Esophagus (tissue), 2 donors: ENCODE measurements around the gene CRTC1. TPM values are rescaled to one million over a fixed set of nuclear protein-coding genes. Genes with fewer than 3 reads are reported as not detected.

Experiments
- H3K27ac ChIP-seq, 2 donors: one replicate each; pipeline ENCODE4 v1.5.1; 2013; ENCODE audit warnings: low read depth in 2 of 2, mild to moderate bottlenecking in 2 of 2, inconsistent platforms in 1 of 2, low read length in 1 of 2, moderate library complexity in 1 of 2
- H3K27me3 ChIP-seq, 2 donors: one replicate each; pipeline ENCODE4 v1.6.1; 2013; ENCODE audit warnings: low read length in 2 of 2, control low read depth in 1 of 2, mild to moderate bottlenecking in 1 of 2; ENCODE audit not compliant: insufficient read depth in 2 of 2, control insufficient read depth in 1 of 2
- H3K36me3 ChIP-seq, 2 donors: one replicate each; pipeline ENCODE4 v1.6.1; 2013; ENCODE audit warnings: low read length in 1 of 2; ENCODE audit not compliant: control insufficient read depth in 2 of 2, insufficient read depth in 2 of 2
- H3K4me1 ChIP-seq, 2 donors: one replicate each; pipeline ENCODE4 v1.6.1; 2013; ENCODE audit warnings: low read length in 1 of 2; ENCODE audit not compliant: control insufficient read depth in 2 of 2, insufficient read depth in 2 of 2
- H3K4me3 ChIP-seq, 2 donors: one replicate each; pipeline ENCODE4 v1.5.1; 2013; ENCODE audit warnings: low read length in 2 of 2, mild to moderate bottlenecking in 2 of 2, low read depth in 1 of 2, moderate library complexity in 1 of 2
- H3K9me3 ChIP-seq, 2 donors: one replicate each; pipeline ENCODE4 v1.6.1; 2013; ENCODE audit warnings: mild to moderate bottlenecking in 2 of 2, low read depth in 1 of 2, low read length in 1 of 2, moderate library complexity in 1 of 2; ENCODE audit not compliant: control insufficient read depth in 2 of 2, insufficient read depth in 1 of 2
- WGBS, 2 donors: extraction: QIAGEN DNeasy Blood & Tissue Kit; methylation state at CpG; one replicate each; pipeline ENCODE4 v1.1.7; 2013; 5-methylcytosine and 5-hydroxymethylcytosine counted together
- polyA plus RNA-seq, 2 donors: library from polyadenylated mRNA; stranded (reverse); fragments of 200-250 nt; gene quantifications; one replicate each; pipeline ENCODE4 v1.2.3, GENCODE V29; 2013
- donor health status: healthy with polysubstance abuse.
- donor health status: Bipolar disorder and iron deficiency.

Gene CRTC1
- polyA plus RNA-seq, 2 donors, result 2.1 to 4.0 TPM

GRCh38 chr19:18741124-18742121, 57.9 kb downstream of the CRTC1 start:
- H3K27ac ChIP-seq, result no peak overlapping the region
- H3K9me3 ChIP-seq, result no peaks in the 10 kb centered on the region
- WGBS, 2 donors, result 48 to 58% methylated on average over 26 to 27 of the region's 27 CpGs
- no peak overlapping the region for H3K4me3 ChIP-seq
- no peaks in the 10 kb centered on the region for H3K27me3 ChIP-seq
- H3K4me1 ChIP-seq, result peaks cover 6 to 12% of the 10 kb centered on the region in 2 donors
- peaks cover 0 to 3% of the 10 kb centered on the region in 2 donors for H3K36me3 ChIP-seq

GRCh38 chr19:18742324-18742723, 58.8 kb downstream of the CRTC1 start:
- Histone ChIP-seq H3K27ac (no peak overlapping the region), H3K4me3 (no peak overlapping the region), H3K27me3 (no peaks in the 10 kb centered on the region), H3K9me3 (no peaks in the 10 kb centered on the region), H3K36me3 (peaks cover 0 to 5% of the 10 kb centered on the region in 2 donors), H3K4me1 (peaks cover 6 to 12% of the 10 kb centered on the region in 2 donors)
- WGBS, 2 donors, result 87 to 89% methylated on average over 14 of the region's 14 CpGs

- H3K9me3 ChIP-seq, result no peaks in the 10 kb centered on the region
- H3K36me3 ChIP-seq, result peaks cover 0 to 5% of the 10 kb centered on the region in 2 donors
- no peak overlapping the region for H3K4me3 ChIP-seq
- peaks cover 6 to 12% of the 10 kb centered on the region in 2 donors for H3K4me1 ChIP-seq
- 39 to 44% methylated on average over 38 of the region's 38 CpGs for WGBS, 2 donors
- no peaks in the 10 kb centered on the region for H3K27me3 ChIP-seq
- no peak overlapping the region for H3K27ac ChIP-seq
These were observed 59.6 kb downstream of the CRTC1 start for GRCh38 chr19:18742838-18743783.

GRCh38 chr19:18743784-18744418, 60.4 kb downstream of the CRTC1 start:
- peaks cover 6 to 12% of the 10 kb centered on the region in 2 donors for H3K4me1 ChIP-seq
- no peak overlapping the region for H3K4me3 ChIP-seq
- H3K9me3 ChIP-seq, result no peaks in the 10 kb centered on the region
- no peak overlapping the region for H3K27ac ChIP-seq
- peaks cover 0 to 5% of the 10 kb centered on the region in 2 donors for H3K36me3 ChIP-seq
- H3K27me3 ChIP-seq, result no peaks in the 10 kb centered on the region
- 72 to 80% methylated on average over 36 of the region's 36 CpGs for WGBS, 2 donors

GRCh38 chr19:18745012-18745735, 61.7 kb downstream of the CRTC1 start:
- H3K27ac ChIP-seq, result no peak overlapping the region
- 59 to 62% methylated on average over 23 to 26 of the region's 26 CpGs for WGBS, 2 donors
- H3K27me3 ChIP-seq, result no peaks in the 10 kb centered on the region
- peaks cover 0 to 2% of the 10 kb centered on the region in 2 donors for H3K36me3 ChIP-seq
- H3K9me3 ChIP-seq, result no peaks in the 10 kb centered on the region
- H3K4me1 ChIP-seq, result peaks cover 6 to 12% of the 10 kb centered on the region in 2 donors
- H3K4me3 ChIP-seq, result no peak overlapping the region

GRCh38 chr19:18745931-18746330, 62.5 kb downstream of the CRTC1 start:
- no peaks in the 10 kb centered on the region for H3K9me3 ChIP-seq
- no peak overlapping the region for H3K27ac ChIP-seq
- 87 to 88% methylated on average over 5 of the region's 5 CpGs for WGBS, 2 donors
- H3K4me1 ChIP-seq, result peaks cover 6 to 12% of the 10 kb centered on the region in 2 donors
- H3K4me3 ChIP-seq, result no peak overlapping the region
- no peaks in the 10 kb centered on the region for H3K27me3 ChIP-seq
- H3K36me3 ChIP-seq, result peaks cover 0 to 7% of the 10 kb centered on the region in 2 donors

- Histone ChIP-seq H3K4me1 (peaks cover 3 to 10% of the 10 kb centered on the region in 2 donors), H3K27me3 (no peaks in the 10 kb centered on the region), H3K4me3 (no peak overlapping the region), H3K9me3 (no peaks in the 10 kb centered on the region), H3K27ac (no peak overlapping the region), H3K36me3 (peaks cover 0 to 9% of the 10 kb centered on the region in 2 donors)
- WGBS, 2 donors, result 76 to 77% methylated on average over 29 of the region's 29 CpGs
These were observed 63.2 kb downstream of the CRTC1 start for GRCh38 chr19:18746401-18747325.
